Measurements from ENCODE around the gene C5AR2.
A peak's percentile ranks its signal among the peaks of the same experiment; 100 is the strongest.
"Not testable (repeated sequence)": the region's sequence is repeated elsewhere in the genome, so short reads cannot be mapped to it uniquely, and the experiment has no call there.

Gene C5AR2

DNA sequence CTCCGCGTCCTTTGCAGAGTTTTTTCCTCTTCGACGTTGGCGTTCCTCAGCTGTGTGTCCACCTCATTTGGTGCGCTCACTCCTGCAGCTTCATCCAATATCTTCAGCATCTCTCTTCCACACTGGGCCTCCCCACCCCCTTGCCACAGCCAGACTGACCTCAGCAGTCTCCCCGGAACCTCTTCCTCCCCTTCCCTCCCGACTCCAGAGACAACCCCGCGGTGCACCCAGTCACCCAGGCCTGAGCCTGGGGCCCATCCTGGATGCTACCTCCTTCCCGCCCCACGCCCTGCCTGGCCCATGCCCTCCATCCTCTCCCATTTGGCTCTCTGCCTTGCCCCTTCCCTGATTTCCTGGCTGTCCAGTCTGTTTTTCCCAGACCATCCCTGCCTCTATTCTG lies 8.1 kb upstream of the C5AR2 start:
- DNase-seq (ENCODE audit: low spot score) = no peak

DNA sequence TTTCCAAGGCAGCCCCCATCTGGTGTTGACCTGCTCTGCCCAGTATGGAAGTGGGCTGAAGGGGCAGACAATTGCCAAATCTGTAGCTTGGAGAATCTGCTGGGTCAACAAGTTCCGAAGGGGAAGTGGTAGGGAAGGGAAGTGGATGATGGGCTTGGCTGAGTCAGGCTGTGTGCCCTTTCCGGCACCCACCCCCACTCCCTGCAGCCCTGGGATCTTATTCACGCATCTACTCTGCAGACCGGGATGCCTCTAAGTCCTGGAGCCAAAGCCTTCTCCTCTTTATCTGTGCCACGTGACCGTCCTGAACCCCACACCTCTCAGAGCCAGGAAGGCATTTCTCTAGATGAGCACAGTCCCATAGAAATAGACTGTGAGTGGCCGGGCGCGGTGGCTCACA lies 7.5 kb upstream of the C5AR2 start:
- DNase-seq (ENCODE audit: low spot score) = no peak

- DNase-seq (ENCODE audit: low spot score) = no peak
Observed at GRCh38 chr19:47330466-47330869, 1.5 kb upstream of the C5AR2 start.

DNA sequence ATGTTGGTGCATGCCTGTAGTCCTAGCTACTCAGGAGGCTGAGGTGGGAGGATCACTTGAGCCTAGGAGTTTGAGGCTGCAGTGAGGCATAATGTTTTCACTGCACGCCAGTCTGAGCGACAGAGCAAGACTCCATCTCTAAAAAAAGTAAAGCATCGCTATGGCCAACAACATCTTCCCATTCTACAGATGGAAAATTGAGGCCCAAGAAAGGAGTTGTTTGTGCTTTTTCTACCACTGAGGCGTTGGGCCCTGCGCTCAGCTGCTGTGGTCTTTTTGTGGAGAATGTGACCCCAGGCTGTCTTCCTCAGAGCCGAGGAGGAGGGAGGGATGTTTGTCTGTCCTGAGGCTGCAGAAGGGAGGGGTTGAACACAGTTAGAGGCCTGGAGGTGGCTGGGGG lies 485 bp upstream of the C5AR2 start:
- DNase-seq (ENCODE audit: low spot score) = no peak

DNA sequence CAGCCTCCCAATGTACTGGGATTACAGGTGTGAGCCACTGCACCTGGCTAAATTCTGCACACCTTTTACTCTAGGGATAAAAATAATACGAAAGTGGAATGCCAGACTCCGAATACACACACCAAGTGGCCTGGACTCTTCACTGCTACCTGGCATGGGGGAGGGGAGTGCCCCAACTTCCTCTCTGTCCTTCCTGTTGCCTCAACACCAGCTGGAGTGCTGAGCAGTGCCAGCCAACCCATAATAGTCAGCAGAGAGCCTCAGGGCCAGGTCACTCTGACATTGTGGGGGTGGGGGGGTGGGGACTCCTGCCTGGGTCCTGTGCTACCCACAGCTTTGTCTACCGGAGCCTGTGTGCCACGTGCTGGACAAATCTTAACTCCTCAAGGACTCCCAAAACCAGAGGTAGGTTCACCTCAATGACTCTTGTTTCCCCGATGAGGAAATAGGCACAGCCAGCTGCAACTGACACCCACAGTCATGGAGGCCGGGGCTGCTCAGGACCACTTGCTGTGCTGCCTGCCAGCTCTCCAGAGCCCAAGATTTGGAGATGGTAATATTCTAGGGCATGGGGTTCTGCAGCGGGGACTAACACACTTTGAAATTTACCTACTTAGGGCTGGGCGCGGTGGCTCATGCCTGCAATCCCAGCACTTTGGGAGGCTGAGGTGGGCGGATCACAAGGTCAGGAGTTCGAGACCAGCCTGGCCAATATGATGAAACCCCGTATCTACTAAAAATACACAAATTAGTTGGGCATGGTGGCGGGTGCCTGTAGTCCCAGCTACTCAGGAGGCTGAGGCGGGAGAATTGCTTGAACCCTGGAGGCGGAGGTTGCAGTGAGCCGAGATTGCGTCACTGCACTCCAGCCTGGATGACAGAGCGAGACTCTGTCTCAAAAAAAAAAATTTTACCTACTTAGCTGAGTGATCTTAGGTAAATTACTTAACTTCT lies 5.1 kb downstream of the C5AR2 start:
- DNase-seq (ENCODE audit: low spot score) = not testable (repeated sequence)

DNA sequence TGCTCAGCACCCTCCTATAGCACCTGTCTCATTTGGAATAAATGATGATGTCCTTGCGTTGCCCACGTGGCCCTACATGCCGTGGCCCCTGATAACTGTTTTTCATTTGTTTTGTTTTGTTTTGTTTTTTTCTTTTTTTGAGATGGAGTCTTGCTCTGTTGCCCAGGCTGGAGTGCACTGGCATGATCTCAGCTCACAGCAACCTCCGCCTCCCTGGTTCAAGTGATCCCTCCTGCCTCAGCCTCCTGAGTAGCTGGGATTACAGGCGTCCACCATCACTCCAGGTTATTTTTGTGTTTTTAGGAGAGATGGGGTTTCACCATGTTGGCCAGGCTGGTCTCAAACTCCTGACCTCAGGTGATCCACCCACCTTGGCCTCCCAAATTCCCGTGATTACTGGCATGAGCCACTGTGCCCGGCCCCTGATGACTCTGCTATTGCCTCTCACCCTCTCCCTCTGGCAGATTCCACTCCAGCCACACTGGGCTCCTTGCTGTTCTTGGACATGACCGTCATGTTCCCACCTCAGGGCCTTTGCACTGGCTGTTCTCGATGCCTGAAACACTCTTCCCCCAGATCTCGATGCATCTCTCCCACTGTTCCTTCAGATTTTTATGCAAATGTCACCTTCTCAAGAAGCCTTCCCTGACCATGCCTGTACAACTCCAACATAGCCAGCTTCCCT lies 7.4 kb downstream of the C5AR2 start:
- no peak for DNase-seq (ENCODE audit: low spot score)

DNA sequence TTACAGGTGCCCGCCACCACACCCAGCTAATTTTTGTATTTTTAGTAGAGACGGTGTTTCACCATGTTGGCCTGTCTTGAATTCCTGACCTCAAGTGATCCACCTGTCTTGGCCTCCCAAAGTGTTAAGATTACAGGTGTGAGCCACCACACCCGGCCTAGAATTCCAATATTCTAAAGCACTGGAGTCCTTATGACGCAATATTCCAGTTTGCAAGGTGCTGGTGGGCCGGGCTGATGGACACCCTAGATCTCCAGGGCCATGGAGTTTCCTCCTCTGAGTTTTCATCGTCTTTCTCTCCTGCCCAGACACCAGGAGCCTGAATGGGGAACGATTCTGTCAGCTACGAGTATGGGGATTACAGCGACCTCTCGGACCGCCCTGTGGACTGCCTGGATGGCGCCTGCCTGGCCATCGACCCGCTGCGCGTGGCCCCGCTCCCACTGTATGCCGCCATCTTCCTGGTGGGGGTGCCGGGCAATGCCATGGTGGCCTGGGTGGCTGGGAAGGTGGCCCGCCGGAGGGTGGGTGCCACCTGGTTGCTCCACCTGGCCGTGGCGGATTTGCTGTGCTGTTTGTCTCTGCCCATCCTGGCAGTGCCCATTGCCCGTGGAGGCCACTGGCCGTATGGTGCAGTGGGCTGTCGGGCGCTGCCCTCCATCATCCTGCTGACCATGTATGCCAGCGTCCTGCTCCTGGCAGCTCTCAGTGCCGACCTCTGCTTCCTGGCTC lies 8.7 kb downstream of the C5AR2 start:
- no peak for DNase-seq (ENCODE audit: low spot score)

DNA sequence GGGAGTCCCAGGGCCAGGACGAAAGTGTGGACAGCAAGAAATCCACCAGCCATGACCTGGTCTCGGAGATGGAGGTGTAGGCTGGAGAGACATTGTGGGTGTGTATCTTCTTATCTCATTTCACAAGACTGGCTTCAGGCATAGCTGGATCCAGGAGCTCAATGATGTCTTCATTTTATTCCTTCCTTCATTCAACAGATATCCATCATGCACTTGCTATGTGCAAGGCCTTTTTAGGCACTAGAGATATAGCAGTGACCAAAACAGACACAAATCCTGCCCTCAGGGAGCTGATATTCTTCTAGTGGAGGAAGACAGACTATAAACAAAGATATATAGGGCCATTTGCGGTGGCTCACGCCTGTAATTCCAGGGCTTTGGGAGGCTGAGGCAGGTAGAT lies 9.8 kb downstream of the C5AR2 start:
- DNase-seq (ENCODE audit: low spot score) = no peak

DNA sequence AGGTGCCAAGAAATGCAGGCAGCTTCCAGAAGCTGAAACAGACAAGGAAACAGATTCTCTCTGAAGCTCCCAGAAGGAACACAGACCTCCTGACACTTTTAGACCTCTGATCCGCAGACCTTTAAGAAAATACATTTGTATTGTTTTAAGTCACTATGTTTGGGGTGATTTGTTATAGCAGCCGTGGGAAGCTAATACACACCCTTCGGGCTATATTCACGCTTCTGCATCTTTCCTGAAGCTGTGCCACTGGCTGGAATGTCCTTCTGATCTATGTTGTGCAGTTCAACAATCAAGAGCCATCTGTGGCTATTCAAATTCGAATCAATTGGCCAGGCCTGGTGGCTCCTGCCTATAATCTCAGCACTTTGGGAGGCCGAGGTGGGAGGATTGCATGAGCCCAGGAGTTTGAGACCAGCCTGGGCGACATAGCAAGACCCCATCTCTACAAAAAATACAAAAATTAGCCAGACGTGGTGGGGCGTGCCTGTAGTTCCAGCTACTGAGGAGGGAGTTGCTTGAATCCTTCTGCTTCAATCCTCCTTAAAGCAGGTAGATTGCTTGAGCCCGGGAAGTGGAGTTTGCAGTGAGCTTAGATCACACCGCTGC lies 11.3 kb downstream of the C5AR2 start:
- no peak for DNase-seq (ENCODE audit: low spot score)

GRCh38 chr19:47344425-47344824 lies 12.4 kb downstream of the C5AR2 start:
- no peak for DNase-seq (ENCODE audit: low spot score)

- DNase-seq (ENCODE audit: low spot score) = not testable (repeated sequence)
Observed at GRCh38 chr19:47346024-47346423, 14.0 kb downstream of the C5AR2 start.

GRCh38 chr19:47348819-47349795 lies 17.1 kb downstream of the C5AR2 start, which contains the start of gene DHX34:
Gene DHX34, plus strand, starts transcription at chr19:47349315. Its CDS starts 3,716 bp downstream, at chr19:47353031.
- peak; percentile 99 for DNase-seq (ENCODE audit: low spot score)

DNA sequence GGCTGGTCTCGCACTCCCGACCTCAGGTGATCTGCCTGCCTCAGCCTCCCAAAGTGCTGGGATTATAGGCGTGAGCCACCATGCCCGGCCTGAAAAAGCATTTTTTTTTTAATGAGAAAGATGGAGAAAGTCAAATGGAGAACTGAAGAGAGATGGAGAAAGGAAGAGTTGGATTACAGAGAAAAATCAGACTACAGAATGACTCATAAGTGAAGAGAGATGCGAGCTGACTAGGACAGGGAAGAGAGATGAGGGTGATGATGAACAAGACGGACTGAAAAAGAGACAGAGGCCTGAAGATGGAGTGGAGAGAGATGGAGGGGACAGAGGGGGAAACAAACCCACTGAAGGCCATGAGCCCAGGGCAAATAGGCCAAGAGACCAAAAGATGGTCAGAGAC lies 18.7 kb downstream of the C5AR2 start:
- DNase-seq (ENCODE audit: low spot score) = no peak

GRCh38 chr19:47351548-47351947 lies 19.6 kb downstream of the C5AR2 start:
- DNase-seq (ENCODE audit: low spot score) = peak; percentile 48

- no peak for DNase-seq (ENCODE audit: low spot score)
Observed at GRCh38 chr19:47352095-47352494, 20.1 kb downstream of the C5AR2 start.

GRCh38 chr19:47353307-47353712 lies 21.3 kb downstream of the C5AR2 start:
- peak; percentile 32 for DNase-seq (ENCODE audit: low spot score)

GRCh38 chr19:47356900-47357299 lies 24.9 kb downstream of the C5AR2 start:
- no peak for DNase-seq (ENCODE audit: low spot score)

DNA sequence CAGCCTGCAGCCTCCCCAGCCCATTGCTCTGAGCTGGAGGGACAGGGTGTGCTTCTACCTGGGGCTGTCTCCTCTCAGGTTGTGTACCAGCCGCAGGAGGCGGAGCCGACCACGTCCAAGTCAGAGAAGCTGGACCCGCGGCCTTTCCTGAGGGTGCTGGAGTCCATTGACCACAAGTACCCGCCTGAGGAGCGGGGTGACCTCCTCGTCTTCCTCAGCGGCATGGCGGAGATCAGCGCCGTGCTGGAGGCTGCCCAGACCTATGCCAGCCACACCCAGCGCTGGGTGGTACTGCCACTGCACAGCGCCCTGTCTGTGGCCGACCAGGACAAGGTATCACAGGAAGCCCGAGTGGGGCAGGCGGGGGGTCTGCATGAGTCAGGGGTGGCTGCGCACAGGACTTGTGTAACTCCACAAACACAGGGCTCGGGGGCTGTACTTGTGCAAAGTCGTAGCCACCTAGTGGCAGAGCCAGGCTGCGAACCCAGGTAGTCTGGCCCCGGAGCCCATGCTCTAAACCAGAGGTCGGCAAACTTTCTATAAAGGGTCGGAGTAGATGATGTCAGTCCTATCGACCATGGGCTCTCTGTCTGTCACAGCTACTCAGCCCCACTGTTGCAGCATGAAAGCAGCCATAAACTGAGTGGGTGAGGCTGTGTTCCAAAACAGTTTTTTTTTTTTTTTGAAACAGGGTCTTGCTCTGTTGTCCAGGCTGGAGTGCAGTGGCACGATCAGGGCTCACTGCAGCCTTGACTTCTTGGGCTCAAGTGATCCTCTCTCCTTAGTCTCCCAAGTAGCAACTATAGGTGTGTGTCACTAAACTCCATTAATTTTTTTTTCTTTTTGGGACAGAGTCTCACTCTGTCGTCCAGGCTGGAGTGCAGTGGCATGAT lies 26.1 kb downstream of the C5AR2 start:
- DNase-seq (ENCODE audit: low spot score) = no peak

- no peak for DNase-seq (ENCODE audit: low spot score)
Observed at GRCh38 chr19:47358936-47359335, 27.0 kb downstream of the C5AR2 start.

DNA sequence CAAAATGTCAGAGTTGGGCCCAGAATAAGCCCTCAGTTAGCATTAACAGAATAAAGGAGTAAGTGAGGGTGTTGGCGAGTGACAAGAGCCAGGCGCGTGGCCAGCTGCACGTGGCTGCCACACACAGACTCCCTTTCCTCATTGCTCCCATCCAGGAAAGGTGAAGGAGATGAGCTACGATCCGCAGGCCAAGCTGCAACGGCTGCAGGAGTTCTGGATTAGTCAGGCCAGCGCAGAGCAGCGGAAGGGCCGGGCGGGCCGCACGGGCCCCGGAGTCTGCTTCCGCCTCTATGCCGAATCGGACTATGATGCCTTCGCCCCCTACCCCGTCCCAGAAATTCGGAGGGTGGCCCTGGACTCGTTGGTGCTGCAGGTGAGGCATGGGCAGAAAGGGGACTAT lies 30.3 kb downstream of the C5AR2 start:
- DNase-seq (ENCODE audit: low spot score) = no peak
